Heart left ventricle (tissue), 13 donors: ENCODE results near the gene RIN2.

Source experiments
- CTCF ChIP-seq, 12 donors: fragments of 200-600 bp; sonication (generic) in 4 of 12; IDR thresholded peaks; one replicate each; pipeline versions ENCODE4 v1.5.0 to v1.8.0; 2018 to 2022; ENCODE audit warnings: antibody characterized with exemption in 12 of 12, mild to moderate bottlenecking in 5 of 12
- POLR2A ChIP-seq, 2 donors: fragments of 450-650 bp; IDR thresholded peaks; one replicate each; pipeline ENCODE4 v1.6.1; 2017; ENCODE audit warnings: antibody characterized with exemption in 2 of 2, mild to moderate bottlenecking in 2 of 2, moderate library complexity in 2 of 2
- donor health status: ischemic (EF 13 %, LVEDD 7.1; RV severe dilation, severe dysfunction).
- donor health status: DM: no; HTN: yes; CAD: no.
- donor health status: DM: no; HTN: no; CAD: no.
- donor health status: ischemic (EF 25% LVEDD 6.9; RV normal size, moderate dysfunction).
- donor health status: ischemic (EF 25% LVEDD 5.7; RV mildly dilated, moderate dysfunction).
- donor health status: ischemic (EF 35%, LVEDD 5.7; RV mildly dilated, moderate dysfunction).
- donor health status: nonischemic (EF 11% LVEDD 7.7; RV severe dilation, severe dysfunction).
- donor health status: DM: yes; HTN: yes; CAD: no.
- donor health status: PGD.
- donor health status: ischemic (EF 29% LVEDD 5.4; RV normal size, mild dysfunction).
- donor health status: nonischemic (EF 23%, LVEDD 6.1; RV moderate dilation, normal function).

GRCh38 chr20:19750907-19751636 lies 7.0 kb upstream of the RIN2 start:
- TF ChIP-seq CTCF (IDR thresholded peaks at IDR 0.05) (no peak), POLR2A (IDR thresholded peaks at IDR 0.05) (no peak)
